Retinal pigment epithelial cell (primary cell): ENCODE measurements around the gene ALOX15.

Experiments
- DNase-seq: peaks from one replicate; pipeline ENCODE4 v3.0.0-alpha.2; 2010; ENCODE audit warnings: low read depth
- H3K4me3 ChIP-seq: 2 replicates; pipeline ENCODE4 v1.5.1; 2011; ENCODE audit warnings: mild to moderate bottlenecking, low read length, control low read depth, moderate library complexity
- CTCF ChIP-seq: conservative IDR thresholded peaks from 2 replicates; pipeline ENCODE4 v1.5.1; 2011; ENCODE audit warnings: low read depth, low read length, control low read depth, inconsistent platforms

The ALOX15 gene

GRCh38 chr17:4675791-4676190 lies 34.3 kb upstream of the ALOX15 start:
- H3K4me3 ChIP-seq: no peak overlapping the region
- no peak for DNase-seq
- TF ChIP-seq CTCF: no peak

- no peak for DNase-seq
- no peak for TF ChIP-seq CTCF
- H3K4me3 ChIP-seq: no peak overlapping the region
Measured at GRCh38 chr17:4674685-4674998, 33.2 kb upstream of the ALOX15 start.

GRCh38 chr17:4673986-4674684 lies 32.7 kb upstream of the ALOX15 start:
- no peak for TF ChIP-seq CTCF
- no peak overlapping the region for H3K4me3 ChIP-seq
- DNase-seq: no peak

GRCh38 chr17:4673169-4673568 lies 31.7 kb upstream of the ALOX15 start:
- no peak for DNase-seq
- H3K4me3 ChIP-seq: no peak overlapping the region
- no peak for TF ChIP-seq CTCF

GRCh38 chr17:4672751-4673150 lies 31.3 kb upstream of the ALOX15 start:
- H3K4me3 ChIP-seq: no peak overlapping the region
- TF ChIP-seq CTCF: no peak
- DNase-seq: no peak

- DNase-seq: no peak
- no peak for TF ChIP-seq CTCF
- no peak overlapping the region for H3K4me3 ChIP-seq
Measured at GRCh38 chr17:4672055-4672630, 30.7 kb upstream of the ALOX15 start.

GRCh38 chr17:4667166-4667565 lies 25.7 kb upstream of the ALOX15 start:
- H3K4me3 ChIP-seq: no peak overlapping the region
- no peak for TF ChIP-seq CTCF
- no peak for DNase-seq
